Large intestine (tissue), 3 donors: ENCODE measurements around the gene RSPH9. TPM values are rescaled to one million over a fixed set of nuclear protein-coding genes. Genes with fewer than 3 reads are reported as not detected.

Experiments
- DNase-seq, 2 donors: peaks; one replicate each; pipeline versions ENCODE4 v3.0.0 to v3.0.0-alpha.2; 2013
- H3K27ac ChIP-seq: one replicate; pipeline ENCODE4 v1.5.1; 2013; ENCODE audit warnings: low read length
- H3K27me3 ChIP-seq: 2 replicates; pipeline ENCODE4 v1.6.1; 2013; ENCODE audit warnings: low read length; ENCODE audit not compliant: control insufficient read depth, insufficient read depth
- H3K36me3 ChIP-seq: 2 replicates; pipeline ENCODE4 v1.6.1; 2013; ENCODE audit warnings: low read length; ENCODE audit not compliant: control insufficient read depth, insufficient read depth
- H3K4me1 ChIP-seq: one replicate; pipeline ENCODE4 v1.6.1; 2013; ENCODE audit warnings: low read length; ENCODE audit not compliant: control insufficient read depth, insufficient read depth
- H3K4me3 ChIP-seq: one replicate; pipeline ENCODE4 v1.5.1; 2013; ENCODE audit warnings: low read length
- H3K9me3 ChIP-seq: one replicate; pipeline ENCODE4 v1.6.1; 2013; ENCODE audit warnings: mild to moderate bottlenecking, low read depth, low read length, moderate library complexity; ENCODE audit not compliant: control insufficient read depth
- WGBS: methylation state at CpG from one replicate; pipeline ENCODE4 v1.1.5; 2013; ENCODE audit warnings: low lambda C conversion rate; ENCODE audit not compliant: insufficient coverage; 5-methylcytosine and 5-hydroxymethylcytosine counted together
- polyA plus RNA-seq: library from polyadenylated mRNA; unstranded; fragments of 120-200 nt; gene quantifications from one replicate; pipeline ENCODE4 v1.2.1, GENCODE V29; 2013

The RSPH9 gene
- polyA plus RNA-seq, 1 donor, result 1.1 TPM

DNA sequence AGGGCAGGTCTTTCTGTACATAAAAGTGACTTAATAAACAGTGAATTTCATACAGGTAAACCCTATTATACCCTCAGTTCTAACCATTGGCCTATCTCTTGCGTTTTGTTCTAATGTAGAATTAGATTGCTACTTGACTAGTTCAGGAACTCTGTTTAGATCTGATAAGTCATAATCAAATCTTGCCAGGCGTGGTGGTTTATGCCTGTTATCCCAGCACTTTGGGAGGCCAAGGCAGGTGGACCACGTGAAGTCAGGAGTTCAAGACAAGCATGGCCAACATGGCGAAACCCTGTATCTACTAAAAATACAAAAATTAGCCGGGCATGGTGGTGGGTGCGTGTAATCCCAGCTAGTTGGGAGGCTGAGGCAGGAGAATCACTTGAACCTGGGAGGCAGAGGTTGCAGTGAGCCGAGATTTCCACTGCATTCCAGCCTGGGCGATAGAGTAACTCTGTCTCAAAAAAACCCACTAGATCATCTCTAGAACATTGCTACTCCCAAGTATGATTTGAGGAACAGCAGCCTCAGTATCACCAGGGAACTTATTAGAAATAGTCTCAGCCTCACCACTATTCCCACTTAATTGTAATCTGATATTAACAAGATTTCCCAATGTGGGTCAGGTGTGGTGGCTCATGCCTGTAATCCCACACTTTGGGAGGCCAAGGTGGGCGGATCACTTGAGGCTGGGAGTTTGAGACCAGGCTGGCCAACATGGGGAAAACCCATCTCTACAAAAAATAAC lies 27.9 kb upstream of the RSPH9 start:
- no peak overlapping the region for H3K4me3 ChIP-seq
- no peak for DNase-seq
- no peaks in the 10 kb centered on the region for H3K9me3 ChIP-seq
- H3K4me1 ChIP-seq, result no peaks in the 10 kb centered on the region
- H3K27me3 ChIP-seq, result no peaks in the 10 kb centered on the region
- no peak overlapping the region for H3K27ac ChIP-seq
- 100% methylated on average over 1 of the region's 9 CpGs for WGBS
- H3K36me3 ChIP-seq, result peaks cover 37% of the 10 kb centered on the region

DNA sequence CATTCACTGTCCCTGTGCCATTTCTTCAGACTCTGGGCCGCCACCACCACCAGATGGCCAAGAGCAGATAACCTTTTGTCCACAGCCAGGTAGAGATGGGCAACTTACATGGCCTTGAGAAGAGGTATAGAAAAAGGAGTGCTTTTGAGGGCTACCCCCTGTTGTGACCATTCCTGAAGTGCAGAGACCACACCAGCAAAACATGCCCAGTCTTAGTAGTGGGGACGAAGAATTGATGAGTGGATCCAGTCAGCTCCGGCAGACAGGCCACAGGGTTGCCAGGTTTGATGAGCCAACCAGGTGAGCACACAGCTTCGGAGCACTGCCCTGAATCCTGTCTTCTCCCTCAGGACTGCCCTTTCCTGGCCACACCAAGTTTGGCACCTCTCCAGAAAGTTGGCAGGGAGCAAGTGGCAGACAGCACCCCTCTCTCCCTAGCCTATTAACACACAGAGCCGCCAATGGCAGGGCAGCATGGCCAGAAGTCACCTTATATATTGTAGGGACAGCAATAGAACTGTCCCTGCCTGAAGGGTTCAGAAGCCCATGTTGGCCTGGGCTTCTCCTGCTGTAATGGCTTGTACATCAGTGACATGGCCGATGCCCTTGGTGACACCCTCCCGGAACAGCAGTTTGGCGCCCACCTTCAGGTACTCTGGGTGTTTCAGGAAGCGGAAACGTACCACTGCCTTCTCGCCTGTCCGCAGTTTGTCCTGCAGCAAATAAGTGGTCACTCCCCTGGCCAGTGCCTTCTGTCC lies 23.6 kb upstream of the RSPH9 start:
- H3K36me3 ChIP-seq, result peaks cover 59% of the 10 kb centered on the region
- H3K27ac ChIP-seq, result no peak overlapping the region
- no CpG with 5 or more reads among the region's 12 CpGs for WGBS
- no peaks in the 10 kb centered on the region for H3K27me3 ChIP-seq
- DNase-seq, result no peak
- no peaks in the 10 kb centered on the region for H3K4me1 ChIP-seq
- no peak overlapping the region for H3K4me3 ChIP-seq
- H3K9me3 ChIP-seq, result no peaks in the 10 kb centered on the region

DNA sequence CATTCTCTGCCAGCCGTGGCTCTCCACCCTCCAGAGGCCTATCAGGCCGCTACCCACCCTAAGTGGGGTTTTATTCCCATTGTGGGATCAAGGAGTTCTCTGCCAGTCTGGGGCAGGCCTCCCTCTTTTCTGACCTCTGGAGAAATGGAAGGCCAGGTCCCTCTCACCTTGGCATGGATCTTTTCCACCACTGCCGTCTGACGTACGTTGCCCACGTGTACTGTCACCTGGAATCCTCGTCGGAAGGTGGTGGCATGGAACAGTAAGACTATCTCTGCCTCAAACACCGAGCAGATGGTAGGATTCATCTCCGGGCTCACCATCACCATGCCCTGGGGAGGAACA lies 23.0 kb upstream of the RSPH9 start:
- Histone ChIP-seq H3K27ac (no peak overlapping the region), H3K9me3 (no peaks in the 10 kb centered on the region), H3K27me3 (no peaks in the 10 kb centered on the region), H3K4me1 (peaks cover 1% of the 10 kb centered on the region), H3K36me3 (peaks cover 61% of the 10 kb centered on the region), H3K4me3 (no peak overlapping the region)
- no peak for DNase-seq
- no CpG with 5 or more reads among the region's 10 CpGs for WGBS

DNA sequence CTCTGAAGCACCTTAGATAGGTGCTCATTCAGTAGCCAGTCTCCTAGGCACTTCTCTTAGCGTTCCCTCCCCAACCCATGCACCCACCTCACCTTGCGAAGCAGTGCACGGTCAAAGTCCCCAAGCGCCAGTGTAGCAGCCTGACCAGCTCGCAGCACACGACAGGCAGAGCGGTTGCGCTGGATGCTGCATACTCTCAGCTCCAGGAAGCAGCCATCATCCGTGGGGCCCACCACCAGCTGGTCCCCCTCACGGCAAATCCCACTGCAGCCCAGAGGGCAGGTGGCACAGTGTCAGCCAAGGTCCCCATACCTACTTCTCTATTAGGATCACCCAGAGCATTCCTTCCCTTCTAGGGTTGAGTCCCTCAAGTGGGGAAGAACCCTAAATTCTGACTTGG lies 22.3 kb upstream of the RSPH9 start:
- Histone ChIP-seq H3K27ac (no peak overlapping the region), H3K9me3 (no peaks in the 10 kb centered on the region), H3K36me3 (peaks cover 61% of the 10 kb centered on the region), H3K4me1 (peaks cover 7% of the 10 kb centered on the region), H3K27me3 (no peaks in the 10 kb centered on the region), H3K4me3 (no peak overlapping the region)
- WGBS, result no CpG with 5 or more reads among the region's 10 CpGs
- DNase-seq, result no peak

DNA sequence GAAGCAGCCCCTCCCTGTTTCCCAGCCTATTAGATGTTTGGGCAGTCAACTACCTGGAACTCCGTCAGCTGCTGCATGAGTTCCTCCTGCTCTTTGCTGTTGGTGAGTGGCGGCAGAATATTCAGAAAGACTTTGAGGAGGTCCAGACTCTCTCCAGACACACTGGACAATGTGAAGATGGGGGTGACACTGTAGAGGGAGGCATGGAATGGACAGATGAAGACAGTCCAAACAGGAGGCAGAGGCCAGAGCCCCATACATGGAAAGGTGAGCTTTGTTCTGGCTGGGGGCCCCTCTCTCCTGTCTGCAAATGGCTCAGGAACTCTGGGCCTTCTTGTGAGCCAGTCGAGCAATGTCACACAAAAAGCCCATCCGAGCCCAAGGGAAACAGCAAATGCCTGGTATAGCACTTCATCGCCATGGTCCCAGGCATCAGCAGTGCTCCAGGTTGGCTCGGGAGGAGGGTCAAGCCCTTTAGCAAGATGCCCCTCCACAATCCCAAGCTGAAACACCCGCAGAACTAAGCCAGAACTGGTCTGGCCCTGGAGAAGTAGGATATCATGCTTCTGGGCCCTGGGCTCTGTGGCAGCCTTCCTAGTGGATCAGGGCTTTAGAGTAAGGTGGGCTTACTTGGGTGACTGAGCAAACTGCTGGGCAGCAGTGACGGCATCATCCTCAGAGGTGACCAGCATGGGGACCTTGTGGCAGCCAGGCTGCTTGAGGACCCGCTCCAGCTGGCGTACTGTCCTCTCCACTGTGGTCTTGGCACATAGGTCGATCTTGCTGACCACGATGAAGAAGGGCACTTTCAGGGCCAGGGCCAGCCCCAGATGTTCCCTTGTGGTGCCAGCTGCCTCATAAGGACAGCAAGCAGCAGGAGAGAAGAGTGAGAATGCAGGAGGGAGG lies 20.7 kb upstream of the RSPH9 start:
- Histone ChIP-seq H3K4me1 (peaks cover 12% of the 10 kb centered on the region), H3K27me3 (no peaks in the 10 kb centered on the region), H3K36me3 (peaks cover 58% of the 10 kb centered on the region), H3K4me3 (no peak overlapping the region), H3K9me3 (no peaks in the 10 kb centered on the region), H3K27ac (no peak overlapping the region)
- DNase-seq, result no peak
- no CpG with 5 or more reads among the region's 12 CpGs for WGBS

DNA sequence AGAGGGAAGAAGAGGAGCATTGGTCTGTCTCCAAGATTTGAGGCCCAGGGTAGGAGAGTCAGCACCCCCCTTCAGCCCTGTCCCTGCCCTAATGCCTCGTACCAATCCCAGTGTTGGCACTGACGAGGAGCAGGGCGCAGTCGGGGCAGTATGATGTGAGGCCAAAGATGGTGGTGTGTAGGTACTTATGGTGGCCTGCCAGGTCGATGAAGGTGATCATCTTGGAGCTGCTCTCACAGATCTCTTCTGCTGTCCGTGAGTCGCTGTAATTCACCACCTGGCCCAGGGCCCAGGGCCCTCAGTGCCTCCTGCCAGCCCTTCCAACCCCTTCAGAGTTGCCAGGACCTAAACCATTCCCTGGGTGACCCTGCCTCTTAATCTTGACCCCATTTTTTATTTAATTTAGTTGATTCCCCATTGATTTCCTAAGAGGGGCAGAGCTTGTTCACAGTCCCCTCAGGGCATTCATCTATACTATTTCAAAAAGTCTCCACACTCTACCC lies 20.0 kb upstream of the RSPH9 start:
- WGBS, result no CpG with 5 or more reads among the region's 7 CpGs
- Histone ChIP-seq H3K9me3 (no peaks in the 10 kb centered on the region), H3K4me3 (no peak overlapping the region), H3K27me3 (no peaks in the 10 kb centered on the region), H3K36me3 (peaks cover 57% of the 10 kb centered on the region), H3K27ac (no peak overlapping the region), H3K4me1 (peaks cover 12% of the 10 kb centered on the region)
- no peak for DNase-seq

DNA sequence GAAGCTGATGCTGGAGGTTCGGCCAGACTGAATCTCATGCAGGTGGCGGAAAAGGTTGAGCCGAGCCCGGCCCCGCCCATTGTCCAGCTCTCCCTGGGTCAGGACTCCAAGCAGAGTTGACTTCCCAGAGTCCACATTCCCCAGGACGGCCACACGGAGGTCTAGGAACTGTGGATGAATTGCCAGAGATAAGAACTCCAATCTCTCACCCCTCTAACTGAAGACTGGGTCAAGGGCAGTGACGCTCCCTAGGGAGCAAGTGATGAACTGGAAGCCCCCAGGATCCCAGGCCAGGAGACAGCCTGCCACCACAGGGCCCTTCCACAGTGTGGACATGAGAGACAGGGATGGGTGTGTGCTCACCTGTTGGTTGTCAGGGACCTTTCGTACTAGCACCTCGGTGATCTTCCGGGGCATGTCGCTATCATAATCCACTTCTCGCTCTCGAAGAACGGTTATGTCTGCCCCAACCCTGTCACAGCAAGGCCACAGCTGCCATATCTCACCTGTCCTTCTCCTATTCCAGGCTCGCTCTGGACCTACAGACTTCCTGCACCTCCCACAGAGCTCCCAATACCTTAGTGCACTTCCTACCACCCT lies 19.3 kb upstream of the RSPH9 start:
- 90% methylated on average over 2 of the region's 16 CpGs for WGBS
- Histone ChIP-seq H3K27ac (no peak overlapping the region), H3K4me1 (peaks cover 16% of the 10 kb centered on the region), H3K27me3 (no peaks in the 10 kb centered on the region), H3K36me3 (peaks cover 57% of the 10 kb centered on the region), H3K9me3 (no peaks in the 10 kb centered on the region), H3K4me3 (no peak overlapping the region)
- DNase-seq, result no peak

DNA sequence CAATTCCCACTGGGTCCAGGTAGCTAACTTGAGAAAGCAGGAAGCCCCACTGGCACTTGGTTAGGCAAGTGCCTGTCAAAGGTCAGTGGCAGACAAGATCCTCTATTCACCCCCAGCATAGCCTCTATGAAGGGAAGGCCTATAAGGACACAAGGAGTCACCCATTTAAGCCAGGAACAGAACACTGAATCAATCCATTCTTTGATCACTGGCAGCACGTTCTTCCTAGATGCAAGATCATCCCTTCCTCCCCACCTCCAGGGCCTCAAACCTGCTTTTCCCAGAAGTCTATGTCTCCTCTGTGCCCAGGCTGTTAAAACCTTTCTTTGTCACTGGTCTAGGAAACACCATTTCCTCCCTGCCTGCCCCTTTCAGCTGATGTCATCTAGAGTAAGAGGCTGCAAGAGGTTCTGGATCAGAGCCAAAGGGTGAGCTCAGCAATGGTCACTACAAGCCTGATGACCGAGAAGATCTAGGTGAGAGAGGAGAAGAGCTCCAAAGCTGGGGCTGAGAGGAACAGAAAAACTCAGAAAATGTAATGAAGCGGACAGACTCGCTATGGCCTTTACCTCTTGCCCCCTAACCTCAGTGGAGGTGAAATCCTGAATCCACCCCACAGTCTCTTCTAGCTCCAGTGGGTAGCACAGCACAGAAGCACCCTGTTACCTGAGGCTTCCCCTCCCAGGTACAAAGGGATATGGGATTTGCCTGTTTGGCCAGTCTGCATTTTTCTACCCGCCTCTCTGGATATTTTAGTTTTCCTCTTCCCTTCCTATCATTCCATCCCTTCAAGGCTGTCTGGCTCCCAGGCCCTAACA lies 17.6 kb upstream of the RSPH9 start:
- Histone ChIP-seq H3K36me3 (peaks cover 40% of the 10 kb centered on the region), H3K27me3 (no peaks in the 10 kb centered on the region), H3K27ac (peak overlapping the region; percentile 61), H3K9me3 (no peaks in the 10 kb centered on the region), H3K4me1 (peaks cover 16% of the 10 kb centered on the region), H3K4me3 (no peak overlapping the region)
- WGBS, result 100% methylated on average over 1 of the region's 5 CpGs
- peak; percentile 75 to 83 for DNase-seq

DNA sequence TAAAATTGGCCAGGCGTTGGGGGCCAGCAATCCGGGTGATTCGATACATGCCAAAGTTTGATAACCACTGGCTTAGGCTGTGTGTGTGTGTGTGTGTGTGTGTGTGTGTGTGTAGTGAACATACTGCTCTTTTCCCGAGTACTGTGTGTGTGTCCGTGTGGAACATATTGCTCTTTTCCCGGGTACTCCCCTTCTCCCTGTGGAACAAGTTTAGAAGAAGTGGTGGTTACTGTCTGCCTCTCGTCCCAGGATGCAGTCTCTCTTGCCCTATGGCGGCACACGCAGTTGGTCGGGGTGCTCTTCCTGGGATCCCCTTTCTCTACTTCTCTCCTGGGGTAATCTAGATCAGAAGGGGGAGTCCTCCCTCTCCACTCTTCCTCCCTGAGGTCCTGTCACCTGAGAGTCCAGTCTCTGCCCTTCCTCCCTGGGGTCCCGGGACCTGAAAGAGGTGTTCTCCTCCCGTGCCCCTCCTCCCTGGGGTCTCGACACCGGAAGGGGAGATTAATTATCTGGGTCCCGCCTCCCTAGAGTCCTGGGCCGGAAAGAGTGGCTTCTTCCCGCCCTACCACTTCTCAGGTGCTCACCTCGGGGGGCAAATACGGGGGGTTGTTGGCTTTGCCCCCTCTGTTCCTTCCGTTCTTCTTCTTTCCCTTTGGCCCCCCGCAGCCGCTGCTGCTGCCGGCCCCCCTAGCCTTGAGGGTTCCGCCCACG lies 16.3 kb upstream of the RSPH9 start:
- Histone ChIP-seq H3K9me3 (no peaks in the 10 kb centered on the region), H3K27me3 (no peaks in the 10 kb centered on the region), H3K4me1 (peaks cover 16% of the 10 kb centered on the region), H3K36me3 (peaks cover 28% of the 10 kb centered on the region), H3K27ac (peak overlapping the region; percentile 84), H3K4me3 (peak overlapping the region; percentile 97)
- no CpG with 5 or more reads among the region's 25 CpGs for WGBS
- DNase-seq, result peak; percentile 39 to 79
